Erythroblast (primary cell): ENCODE data around the gene SLC17A1.

Experiments used
- GATA1 ChIP-seq: IDR thresholded peaks from 2 replicates; pipeline ENCODE4 v1.6.1; 2011; ENCODE audit warnings: low read depth, mild to moderate bottlenecking, control low read depth, low read length, moderate library complexity
- POLR2A ChIP-seq: IDR thresholded peaks from 2 replicates; pipeline ENCODE4 v1.6.1; 2011; ENCODE audit warnings: mild to moderate bottlenecking, low read length

DNA sequence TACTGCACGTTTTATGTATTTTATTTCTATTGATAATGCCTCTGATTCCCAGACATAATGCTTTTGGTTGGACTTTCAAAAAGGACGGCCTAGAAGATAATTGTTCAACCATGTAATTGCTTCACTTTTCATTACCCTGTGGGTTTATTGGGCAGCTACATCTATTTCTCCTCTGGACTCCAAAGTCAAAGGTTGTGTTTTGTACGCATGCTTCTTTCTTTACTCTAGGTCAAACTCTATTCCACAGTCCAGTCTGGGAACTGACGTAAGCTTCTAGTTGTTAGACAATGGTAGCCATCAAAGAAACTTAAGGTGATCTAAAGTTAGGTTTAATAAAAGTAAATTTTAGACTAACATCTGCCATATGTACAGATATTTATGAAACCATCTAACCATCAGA lies 48.7 kb upstream of the SLC17A1 start:
- TF ChIP-seq POLR2A (no peak), GATA1 (no peak)
